Body of pancreas (tissue), 4 donors: ENCODE results near the gene SMIM36.

Experiments
- CTCF ChIP-seq, 7 experiments: fragments of 450-650 bp in 4 of 7; fragments of 200-600 bp in 3 of 7; sonication (generic) in 3 of 7; IDR thresholded peaks; one replicate each; pipeline ENCODE4 v1.5.1; 2016 to 2019; ENCODE audit warnings: antibody characterized with exemption in 7 of 7
- POLR2A ChIP-seq, 3 donors: fragments of 450-650 bp; IDR thresholded peaks; one replicate each; pipeline ENCODE4 v1.6.1; 2016; ENCODE audit warnings: antibody characterized with exemption in 3 of 3, mild to moderate bottlenecking in 2 of 3

- TF ChIP-seq CTCF (IDR thresholded peaks at IDR 0.05), result no peak
- no peak for TF ChIP-seq POLR2A (IDR thresholded peaks at IDR 0.05)
Measured at GRCh38 chr17:55402374-55402773, 108.9 kb downstream of the SMIM36 start.
